ENCODE measurements around the gene AFG3L2. TPM values are rescaled to one million over a fixed set of nuclear protein-coding genes. Genes with fewer than 3 reads are reported as not detected.

The AFG3L2 gene
- total RNA-seq, 2 donors from 2014 or later: 60.1 to 91.9 TPM

DNA sequence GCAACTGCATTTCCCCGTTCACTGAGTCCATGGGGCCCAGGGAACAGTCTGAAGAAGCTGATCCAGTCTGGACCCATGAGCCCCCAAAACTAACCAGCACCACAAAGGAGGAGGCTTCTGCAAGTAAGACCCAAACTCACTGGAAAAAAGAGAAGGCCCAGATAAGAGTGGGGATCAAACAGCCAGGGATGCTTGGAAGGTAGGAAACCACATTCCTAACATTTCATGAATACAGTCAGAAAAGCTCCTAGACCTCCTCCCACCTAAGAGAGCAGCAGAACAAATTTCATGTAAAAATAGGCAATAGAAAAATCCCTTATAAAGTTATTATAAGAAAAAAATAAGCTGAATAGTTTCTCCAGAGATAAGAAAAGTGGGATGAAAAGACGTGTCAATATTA is 38.6 kb downstream of the AFG3L2 start:
- no peaks in the 10 kb centered on the region for H3K27me3 ChIP-seq
- H3K27ac ChIP-seq: peak overlapping the region; percentile 44 to 52
- no peak overlapping the region for H3K4me3 ChIP-seq
- H3K36me3 ChIP-seq: peaks cover 63% of the 10 kb centered on the region
- DNase-seq (ENCODE audit: low spot score): no peak
- peaks cover 0 to 44% of the 10 kb centered on the region in 2 donors for H3K4me1 ChIP-seq
- H3K9me3 ChIP-seq: no peaks in the 10 kb centered on the region
- TF ChIP-seq, protein P1, sequence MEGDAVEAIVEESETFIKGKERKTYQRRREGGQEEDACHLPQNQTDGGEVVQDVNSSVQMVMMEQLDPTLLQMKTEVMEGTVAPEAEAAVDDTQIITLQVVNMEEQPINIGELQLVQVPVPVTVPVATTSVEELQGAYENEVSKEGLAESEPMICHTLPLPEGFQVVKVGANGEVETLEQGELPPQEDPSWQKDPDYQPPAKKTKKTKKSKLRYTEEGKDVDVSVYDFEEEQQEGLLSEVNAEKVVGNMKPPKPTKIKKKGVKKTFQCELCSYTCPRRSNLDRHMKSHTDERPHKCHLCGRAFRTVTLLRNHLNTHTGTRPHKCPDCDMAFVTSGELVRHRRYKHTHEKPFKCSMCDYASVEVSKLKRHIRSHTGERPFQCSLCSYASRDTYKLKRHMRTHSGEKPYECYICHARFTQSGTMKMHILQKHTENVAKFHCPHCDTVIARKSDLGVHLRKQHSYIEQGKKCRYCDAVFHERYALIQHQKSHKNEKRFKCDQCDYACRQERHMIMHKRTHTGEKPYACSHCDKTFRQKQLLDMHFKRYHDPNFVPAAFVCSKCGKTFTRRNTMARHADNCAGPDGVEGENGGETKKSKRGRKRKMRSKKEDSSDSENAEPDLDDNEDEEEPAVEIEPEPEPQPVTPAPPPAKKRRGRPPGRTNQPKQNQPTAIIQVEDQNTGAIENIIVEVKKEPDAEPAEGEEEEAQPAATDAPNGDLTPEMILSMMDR (IDR thresholded peaks at IDR 0.05): no peak

DNA sequence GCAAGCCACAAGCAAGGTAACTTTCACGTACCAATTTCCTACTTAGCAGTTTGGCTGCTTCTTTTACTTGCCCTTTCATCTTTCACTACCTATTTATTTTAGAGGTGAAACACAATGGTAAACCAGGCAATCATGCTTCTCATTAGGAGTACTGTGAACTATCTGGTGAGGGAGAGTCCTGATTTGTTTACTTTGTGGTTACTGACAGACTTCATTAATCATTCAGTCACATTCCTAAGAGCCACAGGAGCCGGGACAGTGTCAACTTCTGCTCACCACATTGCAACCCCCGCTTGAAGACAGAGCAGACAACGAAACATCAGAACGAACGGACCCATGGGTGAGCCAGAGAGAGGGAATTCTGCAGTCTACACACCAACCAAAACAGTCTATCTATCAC is 40.1 kb downstream of the AFG3L2 start:
- H3K4me1 ChIP-seq: peaks cover 0 to 44% of the 10 kb centered on the region in 2 donors
- TF ChIP-seq, protein P1 (IDR thresholded peaks at IDR 0.05): no peak
- peaks cover 48% of the 10 kb centered on the region for H3K36me3 ChIP-seq

DNA sequence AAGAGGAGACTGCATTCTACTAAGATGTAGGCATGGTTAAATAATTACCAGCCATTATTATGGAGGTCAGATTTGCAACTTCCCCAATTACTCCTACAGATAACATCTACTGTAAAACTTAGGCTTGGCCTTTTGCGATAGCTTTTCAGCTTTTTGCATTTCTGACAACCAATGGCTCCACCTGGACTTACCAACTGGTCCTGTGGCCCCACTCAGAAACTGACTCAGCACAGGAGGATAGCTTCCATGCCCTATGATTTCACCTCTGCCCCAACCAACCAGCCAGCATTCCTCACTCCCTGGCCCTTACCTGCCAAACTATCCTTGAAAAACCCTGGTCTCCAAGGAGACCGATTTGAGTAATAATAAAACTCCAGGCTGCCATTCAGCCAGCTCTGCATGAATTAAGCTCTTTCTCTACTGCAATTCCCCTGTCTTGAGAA is 40.8 kb downstream of the AFG3L2 start:
- Histone ChIP-seq H3K9me3 (no peaks in the 10 kb centered on the region), H3K36me3 (peaks cover 42% of the 10 kb centered on the region), H3K27ac (no peak overlapping the region), H3K27me3 (no peaks in the 10 kb centered on the region), H3K4me1 (peaks cover 0 to 44% of the 10 kb centered on the region in 2 donors), H3K4me3 (no peak overlapping the region)
- TF ChIP-seq, protein P1 (IDR thresholded peaks at IDR 0.05): no peak
- DNase-seq (ENCODE audit: low spot score): no peak

More for the DNA sequence above, 40.1 kb downstream of the AFG3L2 start:
- Histone ChIP-seq H3K27ac (peak overlapping the region in 1 of 2 donors; percentile 19), H3K27me3 (no peaks in the 10 kb centered on the region), H3K4me3 (no peak overlapping the region), H3K9me3 (no peaks in the 10 kb centered on the region)
- DNase-seq (ENCODE audit: low spot score): no peak

DNA sequence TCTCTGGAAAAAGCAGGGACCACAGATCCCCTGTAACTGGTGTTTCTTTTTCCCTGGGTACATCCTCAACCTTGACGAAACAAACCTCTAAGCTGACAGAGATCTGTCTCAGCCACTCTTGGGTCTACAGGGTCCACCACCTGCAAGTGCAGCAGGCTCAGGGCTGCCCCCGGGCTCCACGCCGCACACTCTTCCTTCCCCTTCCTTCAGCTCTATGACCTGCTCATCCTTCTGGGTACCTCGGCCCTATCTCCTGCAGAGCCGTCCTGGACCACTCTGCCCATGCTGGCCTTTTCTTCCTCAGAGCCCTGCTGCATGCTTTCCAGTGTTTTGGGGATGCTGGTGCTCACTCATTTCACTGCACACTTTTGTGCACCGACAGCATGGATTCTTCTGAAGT is 41.5 kb downstream of the AFG3L2 start:
- no peak overlapping the region for H3K4me3 ChIP-seq
- H3K9me3 ChIP-seq: no peaks in the 10 kb centered on the region
- H3K27me3 ChIP-seq: no peaks in the 10 kb centered on the region
- peaks cover 42% of the 10 kb centered on the region for H3K36me3 ChIP-seq
- TF ChIP-seq, protein P1 (IDR thresholded peaks at IDR 0.05): no peak
- H3K4me1 ChIP-seq: peaks cover 0 to 44% of the 10 kb centered on the region in 2 donors
- H3K27ac ChIP-seq: no peak overlapping the region
- DNase-seq (ENCODE audit: low spot score): no peak

DNA sequence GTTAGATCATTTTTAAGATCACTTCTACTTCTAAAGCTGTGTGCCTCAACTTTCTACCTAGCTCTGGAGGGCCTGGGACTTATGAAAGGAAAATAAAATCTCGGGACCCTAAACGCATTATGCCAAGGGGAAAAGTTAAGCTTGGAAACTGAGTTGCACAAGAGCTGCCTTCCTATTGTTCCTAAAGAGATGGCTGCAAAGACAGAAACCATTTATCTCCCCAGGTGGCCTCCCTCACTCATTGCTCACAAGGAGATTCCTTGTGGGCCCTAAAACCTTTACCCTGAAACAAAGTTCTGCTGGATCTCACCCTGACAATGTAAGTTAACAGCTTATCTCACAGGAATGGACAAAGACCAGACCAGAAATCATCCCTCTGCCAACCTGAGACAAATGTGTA is 42.2 kb downstream of the AFG3L2 start:
- peak overlapping the region; percentile 27 to 52 for H3K27ac ChIP-seq
- no peaks in the 10 kb centered on the region for H3K27me3 ChIP-seq
- TF ChIP-seq, protein P1 (IDR thresholded peaks at IDR 0.05): no peak
- H3K36me3 ChIP-seq: peaks cover 45% of the 10 kb centered on the region
- no peaks in the 10 kb centered on the region for H3K9me3 ChIP-seq
- no peak overlapping the region for H3K4me3 ChIP-seq
- peaks cover 0 to 44% of the 10 kb centered on the region in 2 donors for H3K4me1 ChIP-seq
- no peak for DNase-seq (ENCODE audit: low spot score)

DNA sequence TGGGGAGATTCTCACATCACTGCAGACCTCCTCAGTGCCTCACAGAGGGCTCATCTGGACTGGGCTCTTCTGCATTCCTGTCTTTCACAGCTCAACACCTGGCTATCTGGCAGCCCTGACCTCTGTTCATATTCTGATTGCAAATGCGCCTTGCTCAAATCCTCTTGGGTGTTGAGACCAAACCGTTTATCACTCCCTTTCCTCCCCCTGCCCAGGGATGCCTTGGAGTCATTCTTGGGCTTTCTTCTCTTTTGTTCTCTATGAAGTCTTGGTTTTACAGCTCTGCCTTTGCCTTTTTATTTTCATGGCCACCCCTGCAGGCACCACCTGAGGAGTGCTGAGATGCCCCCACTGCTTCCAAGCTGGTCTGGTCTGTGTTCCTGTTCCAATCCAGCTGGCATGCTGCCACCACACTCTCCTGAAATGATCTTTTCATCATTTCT is 42.6 kb downstream of the AFG3L2 start:
- Histone ChIP-seq H3K9me3 (no peaks in the 10 kb centered on the region), H3K36me3 (peaks cover 50% of the 10 kb centered on the region), H3K27me3 (no peaks in the 10 kb centered on the region), H3K4me3 (no peak overlapping the region), H3K27ac (peak overlapping the region; percentile 27 to 52), H3K4me1 (peaks cover 0 to 42% of the 10 kb centered on the region in 2 donors)
- no peak for DNase-seq (ENCODE audit: low spot score)
- TF ChIP-seq, protein P1 (IDR thresholded peaks at IDR 0.05): no peak

All from right atrium auricular region (tissue), 2 donors.